Activated gamma-delta T cell (primary cell): ENCODE measurements around the gene PSMD6.

ENCODE experiments used
- DNase-seq: peaks from one replicate; lab custom pipeline; 2025; lab: John Stamatoyannopoulos, UW

Gene PSMD6

GRCh38 chr3:63976872-63977200 lies 46.5 kb downstream of the PSMD6 start:
- DNase-seq = no peak

DNA sequence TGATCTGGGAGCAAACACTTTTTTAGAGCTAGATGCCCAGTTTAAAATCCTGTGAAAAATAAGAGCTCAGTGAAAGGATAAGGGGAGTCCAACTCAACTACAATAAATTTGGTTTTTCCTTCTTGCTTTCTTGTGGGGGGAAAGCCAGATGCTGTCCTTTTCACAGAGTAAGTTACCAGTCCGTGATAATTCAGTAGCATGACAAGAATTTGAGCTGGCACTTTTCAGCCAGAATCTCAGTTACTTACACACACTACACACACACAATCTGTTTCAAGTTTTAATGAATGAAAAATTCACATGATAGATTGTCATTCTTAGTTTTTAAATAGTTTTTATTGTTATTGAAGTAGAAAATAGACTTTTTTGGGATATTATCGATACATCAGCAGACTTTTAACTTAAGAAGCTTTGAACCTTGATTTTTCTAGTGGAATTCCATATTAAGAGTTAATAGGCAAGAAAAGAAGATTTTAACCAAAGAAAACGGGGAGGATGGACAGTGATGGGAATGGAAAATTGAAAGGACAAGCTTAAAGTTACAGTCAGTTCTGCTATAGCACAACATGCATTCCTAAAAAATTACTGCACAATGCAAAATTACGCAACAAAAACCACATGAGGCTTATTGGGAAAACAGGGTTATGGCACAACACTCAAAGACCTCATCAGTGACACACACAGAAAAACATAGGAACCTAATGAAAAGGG lies 47.0 kb downstream of the PSMD6 start:
- DNase-seq = no peak

GRCh38 chr3:63975723-63976122 lies 47.6 kb downstream of the PSMD6 start:
- no peak for DNase-seq

DNA sequence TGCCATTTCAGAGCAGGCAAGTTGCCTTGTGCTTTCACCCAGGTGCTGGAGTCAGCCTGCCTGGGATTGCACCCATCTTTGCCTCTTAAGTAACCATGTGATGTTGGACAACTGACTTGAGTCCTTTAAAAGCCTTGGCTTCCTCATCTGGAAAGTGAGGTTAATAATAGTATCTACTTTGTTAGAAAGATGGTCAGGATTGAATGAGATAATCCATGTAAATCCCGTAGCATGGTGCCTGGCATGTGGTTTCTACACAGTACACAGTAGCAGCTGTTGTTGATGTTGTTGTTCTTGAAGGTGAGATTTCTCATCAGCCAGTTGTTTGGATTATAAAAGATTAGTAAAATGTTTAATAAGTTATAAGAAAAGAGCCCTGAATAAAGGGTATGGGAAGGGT lies 48.8 kb downstream of the PSMD6 start:
- no peak for DNase-seq

DNA sequence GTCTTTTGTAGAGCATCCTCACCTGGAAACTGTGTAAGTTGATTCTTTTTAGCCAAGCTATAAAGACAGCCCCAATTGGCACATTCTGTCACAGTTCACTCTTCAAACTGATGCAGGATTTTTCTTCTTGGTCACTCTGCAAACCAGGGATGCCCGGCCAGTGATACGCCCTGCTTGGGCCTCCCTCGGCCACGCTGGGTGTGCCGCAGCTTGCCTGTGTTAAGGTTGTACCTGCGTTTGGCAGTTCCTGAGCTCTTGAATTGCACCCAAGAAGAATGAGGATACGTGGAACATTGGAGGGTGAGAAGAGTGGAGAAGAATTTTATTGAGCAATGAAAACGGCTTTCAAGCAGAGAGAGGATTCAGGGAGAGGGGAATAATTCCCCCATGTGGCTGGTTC lies 49.9 kb downstream of the PSMD6 start:
- DNase-seq = no peak

DNA sequence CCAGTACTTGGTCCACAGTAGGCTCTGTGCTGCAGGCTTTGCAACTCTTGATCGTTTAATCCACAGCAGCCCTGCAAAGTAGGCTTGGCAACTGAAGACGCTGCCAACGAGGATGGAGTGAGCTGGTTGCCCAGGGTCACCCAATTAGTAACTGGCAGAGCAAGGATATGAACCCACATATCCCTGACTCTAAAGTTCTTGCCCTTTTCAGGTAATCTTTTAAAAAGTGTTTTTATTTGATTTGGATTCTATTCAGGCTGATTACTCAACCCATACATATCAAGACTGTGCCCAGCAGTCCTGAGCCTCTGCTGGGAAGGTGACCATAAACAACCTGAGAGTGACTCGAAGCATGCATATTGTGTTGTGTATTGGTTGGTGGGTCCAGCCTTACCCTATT lies 50.3 kb downstream of the PSMD6 start:
- no peak for DNase-seq

DNA sequence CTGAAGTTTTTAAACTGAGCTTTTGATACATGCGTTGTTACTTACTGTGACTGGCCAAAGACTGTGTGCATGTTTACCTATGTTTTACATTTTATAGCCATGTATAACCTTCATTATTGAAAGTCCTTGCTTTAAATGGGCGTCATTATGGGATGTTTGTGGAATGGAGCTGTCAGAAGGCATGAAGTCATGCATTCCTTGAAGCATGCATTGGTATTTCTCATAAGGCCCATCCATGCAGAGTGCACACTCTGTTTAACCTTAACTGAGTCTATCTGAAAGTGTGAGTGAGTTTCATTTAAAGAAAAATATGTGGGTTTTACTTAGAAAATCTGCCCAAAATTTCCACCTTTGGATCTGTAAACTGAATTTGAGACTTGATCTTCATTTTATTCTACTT lies 51.1 kb downstream of the PSMD6 start:
- no peak for DNase-seq

GRCh38 chr3:63970631-63971475 lies 52.4 kb downstream of the PSMD6 start:
- DNase-seq = no peak

- no peak for DNase-seq
These were observed 53.4 kb downstream of the PSMD6 start for GRCh38 chr3:63969876-63970275.

DNA sequence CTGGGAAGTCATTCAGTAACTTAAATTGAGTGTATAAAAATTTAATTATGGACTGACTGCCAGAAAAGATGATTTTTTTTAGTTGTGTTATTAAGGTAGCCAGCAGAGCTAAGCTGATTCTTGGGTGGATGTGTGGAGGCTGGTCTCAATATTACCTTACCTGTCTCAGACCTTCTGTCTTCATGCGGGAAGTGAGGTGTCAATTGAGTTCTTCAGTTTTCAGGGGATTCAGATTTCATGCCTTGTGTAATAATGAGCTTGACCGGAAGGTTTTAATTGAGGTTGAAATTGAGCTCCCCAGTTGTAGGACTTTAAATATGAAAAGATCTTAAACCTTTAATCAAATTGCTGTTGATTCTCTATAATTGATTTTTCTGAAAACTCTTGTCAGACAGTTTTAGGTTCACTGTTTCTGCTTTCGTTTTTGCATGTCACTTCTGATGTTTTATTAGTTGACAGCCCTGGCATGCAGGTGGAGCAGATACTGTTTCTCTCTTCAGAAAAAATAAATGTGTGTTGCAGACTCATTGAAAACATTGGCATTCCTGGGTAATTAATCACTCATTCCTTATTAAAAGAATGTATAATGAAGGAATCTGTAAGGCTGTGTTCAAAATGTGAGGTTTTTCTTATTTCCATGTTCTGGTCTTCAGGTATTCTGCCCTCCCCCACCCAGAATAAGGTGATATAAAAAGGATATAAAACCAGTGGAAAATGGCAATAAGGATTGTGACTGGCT lies 54.5 kb downstream of the PSMD6 start:
- DNase-seq = no peak

GRCh38 chr3:63967675-63968611 lies 55.4 kb downstream of the PSMD6 start:
- no peak for DNase-seq

- DNase-seq = no peak
These were observed 56.4 kb downstream of the PSMD6 start for GRCh38 chr3:63966871-63967270.

DNA sequence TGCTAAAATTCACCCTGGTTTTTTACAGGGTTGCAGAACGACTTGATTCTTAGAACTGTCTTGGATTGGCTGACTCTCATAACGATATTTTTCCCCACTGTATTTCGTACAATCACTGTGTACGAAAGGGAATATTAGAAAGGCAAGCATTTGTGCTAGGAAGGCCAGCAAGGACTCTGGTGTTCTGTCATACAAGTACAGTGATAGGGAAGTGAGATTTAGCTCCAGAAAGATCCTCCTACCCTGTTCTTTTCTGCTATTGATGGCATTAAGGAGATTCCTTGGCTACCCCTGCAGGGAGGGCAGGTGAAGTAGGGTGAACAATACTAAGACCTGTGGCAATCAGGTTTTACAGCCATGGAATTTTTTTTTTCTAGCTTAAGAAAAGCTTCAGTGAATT lies 57.3 kb downstream of the PSMD6 start:
- no peak for DNase-seq

- no peak for DNase-seq
These were observed 58.4 kb downstream of the PSMD6 start for GRCh38 chr3:63964681-63965485.

GRCh38 chr3:63963496-63963895 lies 59.8 kb downstream of the PSMD6 start:
- DNase-seq = no peak

DNA sequence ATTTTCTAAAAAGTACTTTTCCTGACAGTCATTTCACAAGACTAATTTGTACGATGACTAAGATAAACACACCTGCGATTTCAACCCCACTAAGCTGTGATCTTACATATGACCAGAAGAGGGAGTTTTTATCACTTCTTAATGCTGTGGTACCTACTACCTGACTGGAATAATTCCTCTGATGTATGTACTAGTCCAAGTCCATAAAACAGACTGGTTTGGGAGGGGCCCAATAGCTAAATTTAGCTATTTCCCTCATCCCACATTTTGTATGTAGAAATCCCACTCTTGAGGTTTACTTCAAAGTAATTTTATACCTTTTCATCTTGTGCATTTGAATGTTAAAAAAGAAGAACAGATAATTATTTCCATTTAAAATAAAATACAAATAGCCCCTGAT lies 61.4 kb downstream of the PSMD6 start:
- DNase-seq = no peak
